GM10266 (cell line): Measurements from ENCODE around the gene DLG2.
"Not testable (repeated sequence)": the region's sequence is repeated elsewhere in the genome, so short reads cannot be mapped to it uniquely, and the experiment has no call there.

Experiments
- DNase-seq: peaks from one replicate; pipeline ENCODE4 v3.0.0; 2012; ENCODE audit errors: extremely low spot score
- CTCF ChIP-seq: IDR thresholded peaks from 2 replicates; pipeline ENCODE4 v1.5.1; 2012; ENCODE audit warnings: mild to moderate bottlenecking, low read depth; ENCODE audit not compliant: control insufficient read depth, insufficient read depth; ENCODE audit errors: missing control alignments

Gene DLG2

GRCh38 chr11:85438328-85438727 lies 188.8 kb downstream of the DLG2 start:
- TF ChIP-seq CTCF = no peak
- DNase-seq = no peak

- no peak for TF ChIP-seq CTCF
- DNase-seq = no peak
These were observed 195.8 kb downstream of the DLG2 start for GRCh38 chr11:85431319-85431718.

- no peak for TF ChIP-seq CTCF
- no peak for DNase-seq
These were observed 203.3 kb downstream of the DLG2 start for GRCh38 chr11:85423794-85424193.

- no peak for DNase-seq
These were observed 203.8 kb downstream of the DLG2 start for GRCh38 chr11:85423316-85423715.

GRCh38 chr11:85414175-85414574 lies 213.0 kb downstream of the DLG2 start:
- no peak for DNase-seq
- no peak for TF ChIP-seq CTCF

More at GRCh38 chr11:85423316-85423715, 203.8 kb downstream of the DLG2 start:
- no peak for TF ChIP-seq CTCF

- TF ChIP-seq CTCF = no peak
- DNase-seq = no peak
These were observed 219.5 kb downstream of the DLG2 start for GRCh38 chr11:85407648-85408047.

- TF ChIP-seq CTCF = no peak
- DNase-seq = no peak
These were observed 220.3 kb downstream of the DLG2 start for GRCh38 chr11:85406841-85407240.

- TF ChIP-seq CTCF = no peak
- no peak for DNase-seq
These were observed 220.8 kb downstream of the DLG2 start for GRCh38 chr11:85406316-85406715.

- not testable (repeated sequence) for DNase-seq
These were observed 231.6 kb downstream of the DLG2 start for GRCh38 chr11:85395515-85396055.
